Ishikawa (cell line): ENCODE data around the gene JOSD2.

Experiments used
- CREB1 ChIP-seq: IDR thresholded peaks from 2 replicates; pipeline ENCODE4 v1.6.1; 2012; ENCODE audit warnings: low read depth
- EGR1 ChIP-seq: IDR thresholded peaks from 2 replicates; pipeline ENCODE4 v1.6.1; 2012
- EP300 ChIP-seq: IDR thresholded peaks from 2 replicates; pipeline ENCODE4 v1.6.1; 2012; ENCODE audit warnings: borderline replicate concordance
- TAF1 ChIP-seq: IDR thresholded peaks from 2 replicates; pipeline ENCODE4 v1.6.1; 2012; ENCODE audit warnings: low read depth, mild to moderate bottlenecking
- TEAD4 ChIP-seq: IDR thresholded peaks from 2 replicates; pipeline ENCODE4 v1.6.1; 2012

- TF ChIP-seq CREB1 (no peak), EP300 (no peak), TAF1 (no peak), EGR1 (no peak), TEAD4 (no peak)
These were observed 2.2 kb upstream of the JOSD2 start for GRCh38 chr19:50512999-50513745.
